Epithelial cell of esophagus (primary cell): ENCODE measurements around the gene HSPA1B.

Experiments used
- DNase-seq: peaks from one replicate; pipeline ENCODE4 v3.0.0; 2010; ENCODE audit warnings: low read depth
- H3K4me3 ChIP-seq: 2 replicates; pipeline ENCODE4 v1.5.1; 2011; ENCODE audit warnings: mild to moderate bottlenecking, low read length, control low read depth
- TF ChIP-seq, protein P1 (sequence below): IDR thresholded peaks from 2 replicates; pipeline ENCODE4 v1.5.1; 2011; ENCODE audit warnings: low read depth, mild to moderate bottlenecking, low read length, control low read depth, inconsistent platforms; ENCODE audit not compliant: insufficient read depth; ENCODE audit errors: missing control alignments

Gene HSPA1B

DNA sequence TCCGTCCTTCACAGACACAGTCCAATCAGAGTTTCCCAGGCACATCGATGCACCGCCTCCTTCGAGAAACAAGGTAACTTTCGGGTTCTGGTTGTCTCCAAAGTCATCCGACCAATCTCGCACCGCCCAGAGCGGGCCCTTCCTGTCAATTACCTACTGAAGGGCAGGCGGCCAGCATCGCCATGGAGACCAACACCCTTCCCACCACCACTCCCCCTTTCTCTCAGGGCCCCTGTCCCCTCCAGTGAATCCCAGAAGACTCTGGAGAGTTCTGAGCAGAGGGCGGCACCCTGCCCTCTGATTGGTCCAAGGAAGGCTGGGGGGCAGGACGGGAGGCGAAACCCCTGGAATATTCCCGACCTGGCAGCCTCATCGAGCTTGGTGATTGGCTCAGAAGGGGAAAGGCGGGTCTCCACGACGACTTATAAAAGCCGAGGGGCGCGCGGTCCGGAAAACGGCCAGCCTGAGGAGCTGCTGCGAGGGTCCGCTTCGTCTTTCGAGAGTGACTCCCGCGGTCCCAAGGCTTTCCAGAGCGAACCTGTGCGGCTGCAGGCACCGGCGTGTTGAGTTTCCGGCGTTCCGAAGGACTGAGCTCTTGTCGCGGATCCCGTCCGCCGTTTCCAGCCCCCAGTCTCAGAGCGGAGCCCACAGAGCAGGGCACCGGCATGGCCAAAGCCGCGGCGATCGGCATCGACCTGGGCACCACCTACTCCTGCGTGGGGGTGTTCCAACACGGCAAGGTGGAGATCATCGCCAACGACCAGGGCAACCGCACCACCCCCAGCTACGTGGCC lies at the start of gene HSPA1B:
Gene HSPA1B, plus strand, starts transcription at position 453 of the 794 bp plus-strand sequence. Its CDS starts 213 bp downstream, at position 666.
- peak within 1 kb of the TSS; percentile 77 for H3K4me3 ChIP-seq
- DNase-seq = peak; percentile 100
- TF ChIP-seq, protein P1, sequence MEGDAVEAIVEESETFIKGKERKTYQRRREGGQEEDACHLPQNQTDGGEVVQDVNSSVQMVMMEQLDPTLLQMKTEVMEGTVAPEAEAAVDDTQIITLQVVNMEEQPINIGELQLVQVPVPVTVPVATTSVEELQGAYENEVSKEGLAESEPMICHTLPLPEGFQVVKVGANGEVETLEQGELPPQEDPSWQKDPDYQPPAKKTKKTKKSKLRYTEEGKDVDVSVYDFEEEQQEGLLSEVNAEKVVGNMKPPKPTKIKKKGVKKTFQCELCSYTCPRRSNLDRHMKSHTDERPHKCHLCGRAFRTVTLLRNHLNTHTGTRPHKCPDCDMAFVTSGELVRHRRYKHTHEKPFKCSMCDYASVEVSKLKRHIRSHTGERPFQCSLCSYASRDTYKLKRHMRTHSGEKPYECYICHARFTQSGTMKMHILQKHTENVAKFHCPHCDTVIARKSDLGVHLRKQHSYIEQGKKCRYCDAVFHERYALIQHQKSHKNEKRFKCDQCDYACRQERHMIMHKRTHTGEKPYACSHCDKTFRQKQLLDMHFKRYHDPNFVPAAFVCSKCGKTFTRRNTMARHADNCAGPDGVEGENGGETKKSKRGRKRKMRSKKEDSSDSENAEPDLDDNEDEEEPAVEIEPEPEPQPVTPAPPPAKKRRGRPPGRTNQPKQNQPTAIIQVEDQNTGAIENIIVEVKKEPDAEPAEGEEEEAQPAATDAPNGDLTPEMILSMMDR = no peak

DNA sequence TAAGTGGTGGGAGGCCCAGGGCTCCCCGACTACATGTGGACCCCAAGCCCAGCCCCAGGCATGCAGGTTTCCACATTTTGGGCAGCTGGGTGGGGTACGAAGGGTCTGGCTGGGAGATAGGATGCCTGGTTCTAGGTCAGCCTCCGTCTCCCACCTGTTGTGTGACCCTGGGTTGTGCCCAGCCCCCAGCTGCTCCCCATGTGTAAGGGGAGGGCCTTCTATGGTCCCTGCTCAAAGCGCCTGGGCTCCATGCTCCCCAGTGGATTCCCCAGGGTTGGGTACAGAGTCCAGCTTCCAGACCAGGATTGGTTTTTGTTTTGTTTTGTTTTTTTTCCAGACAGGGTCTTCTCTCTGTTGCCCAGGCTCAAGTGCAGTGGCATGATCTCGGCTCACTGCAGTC lies 49.3 kb upstream of the HSPA1B start:
- no peak overlapping the region for H3K4me3 ChIP-seq
- DNase-seq = no peak
- TF ChIP-seq, protein P1 = no peak

DNA sequence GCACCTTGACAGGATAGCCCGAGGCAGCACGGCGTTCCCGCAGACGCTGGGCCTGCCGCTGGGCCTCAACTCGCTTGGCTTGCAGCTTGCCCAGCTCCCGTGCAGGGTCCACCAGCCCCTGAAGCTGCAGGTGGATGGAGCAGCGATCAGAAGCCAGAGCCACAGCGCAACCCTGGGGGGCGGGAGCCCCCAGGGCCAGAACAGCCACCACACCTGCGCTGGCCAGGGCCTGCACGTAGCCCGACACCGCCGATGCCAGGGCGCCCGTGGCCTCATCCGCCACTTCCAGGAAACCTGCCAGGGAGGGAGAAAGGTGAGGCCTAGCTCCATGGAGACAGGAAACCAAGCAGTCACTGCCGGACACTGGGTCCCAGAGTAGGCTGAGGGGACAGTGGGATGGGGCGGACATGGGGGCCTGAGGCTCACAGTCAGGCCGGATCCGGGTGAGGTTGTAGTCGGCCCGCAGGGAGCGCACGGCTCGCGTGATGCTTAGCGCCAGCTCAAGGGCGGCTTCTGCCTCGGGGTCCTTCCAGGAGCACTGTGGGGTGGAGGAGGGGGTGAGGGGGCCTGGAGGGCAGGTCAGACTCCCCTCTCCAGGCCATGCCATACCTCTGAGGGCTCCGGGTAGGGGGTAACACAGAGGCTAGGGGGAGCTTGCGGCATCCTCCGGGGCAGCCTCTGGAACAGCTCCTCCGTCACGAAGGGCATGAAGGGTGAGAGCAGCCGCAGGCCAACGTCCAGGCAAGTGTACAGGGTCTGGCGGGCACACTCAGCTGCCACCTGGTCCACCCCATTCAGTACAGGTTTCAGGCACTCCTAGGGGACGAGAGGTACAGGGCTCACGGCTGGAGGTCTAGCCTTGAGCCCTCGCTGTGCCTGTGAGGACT lies 48.3 kb upstream of the HSPA1B start:
- TF ChIP-seq, protein P1 = no peak
- H3K4me3 ChIP-seq = no peak overlapping the region
- DNase-seq = no peak

DNA sequence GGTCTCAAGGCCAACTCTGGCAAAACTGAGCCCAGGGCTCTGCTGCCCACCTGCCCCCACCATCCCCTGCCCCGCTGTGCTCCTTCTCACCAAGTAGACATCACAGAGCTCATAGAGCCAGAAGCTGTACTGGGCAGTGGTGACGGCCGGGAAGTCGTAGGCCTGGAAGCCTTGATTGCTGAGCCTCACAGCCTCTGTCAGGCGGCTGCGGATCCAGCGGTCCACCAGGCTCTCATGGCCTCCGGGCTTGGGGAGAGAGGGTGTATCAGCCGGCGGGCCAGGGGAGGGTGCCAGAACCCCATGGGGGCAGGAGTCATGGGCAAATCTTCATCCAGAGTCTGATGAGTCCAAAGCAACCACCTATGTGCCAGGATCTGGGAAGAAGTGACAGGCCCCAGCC lies 47.6 kb upstream of the HSPA1B start:
- no peak overlapping the region for H3K4me3 ChIP-seq
- no peak for DNase-seq
- TF ChIP-seq, protein P1 = no peak

DNA sequence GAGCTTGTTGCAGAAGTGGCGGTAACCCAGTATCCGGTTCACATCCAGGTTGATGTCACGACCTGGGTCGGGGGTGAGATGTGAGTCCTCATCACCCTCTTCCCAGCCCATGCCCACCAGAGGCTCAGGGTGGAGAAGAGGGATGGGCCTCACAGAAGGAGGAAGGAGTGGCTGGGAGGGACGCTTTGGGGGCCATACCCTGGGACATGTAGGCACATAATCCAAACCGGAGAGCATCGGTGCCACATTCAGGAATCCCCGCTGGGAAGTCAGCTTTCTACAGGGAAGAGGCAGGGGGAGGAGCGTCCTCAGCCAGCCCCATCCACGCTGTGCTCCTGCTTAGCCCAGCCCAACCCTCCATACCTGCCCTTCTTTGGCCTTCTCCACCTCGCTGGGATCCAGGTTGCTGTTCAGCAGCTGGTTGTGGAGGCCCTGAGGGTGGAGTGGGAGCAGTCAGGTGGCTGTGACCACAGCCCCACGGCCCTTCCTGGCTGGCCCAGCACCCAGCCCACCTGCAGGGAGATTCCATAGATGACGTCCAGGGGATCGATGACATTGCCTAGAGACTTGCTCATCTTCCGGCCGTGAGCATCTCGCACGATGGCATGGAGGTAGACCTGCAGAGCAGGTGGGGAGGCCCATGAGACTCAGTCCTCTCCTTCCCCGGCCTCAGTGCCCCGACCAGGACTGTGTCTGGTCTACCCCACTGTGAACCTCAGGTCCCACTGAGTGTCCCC lies 46.9 kb upstream of the HSPA1B start:
- no peak for DNase-seq
- no peak overlapping the region for H3K4me3 ChIP-seq
- TF ChIP-seq, protein P1 = no peak

DNA sequence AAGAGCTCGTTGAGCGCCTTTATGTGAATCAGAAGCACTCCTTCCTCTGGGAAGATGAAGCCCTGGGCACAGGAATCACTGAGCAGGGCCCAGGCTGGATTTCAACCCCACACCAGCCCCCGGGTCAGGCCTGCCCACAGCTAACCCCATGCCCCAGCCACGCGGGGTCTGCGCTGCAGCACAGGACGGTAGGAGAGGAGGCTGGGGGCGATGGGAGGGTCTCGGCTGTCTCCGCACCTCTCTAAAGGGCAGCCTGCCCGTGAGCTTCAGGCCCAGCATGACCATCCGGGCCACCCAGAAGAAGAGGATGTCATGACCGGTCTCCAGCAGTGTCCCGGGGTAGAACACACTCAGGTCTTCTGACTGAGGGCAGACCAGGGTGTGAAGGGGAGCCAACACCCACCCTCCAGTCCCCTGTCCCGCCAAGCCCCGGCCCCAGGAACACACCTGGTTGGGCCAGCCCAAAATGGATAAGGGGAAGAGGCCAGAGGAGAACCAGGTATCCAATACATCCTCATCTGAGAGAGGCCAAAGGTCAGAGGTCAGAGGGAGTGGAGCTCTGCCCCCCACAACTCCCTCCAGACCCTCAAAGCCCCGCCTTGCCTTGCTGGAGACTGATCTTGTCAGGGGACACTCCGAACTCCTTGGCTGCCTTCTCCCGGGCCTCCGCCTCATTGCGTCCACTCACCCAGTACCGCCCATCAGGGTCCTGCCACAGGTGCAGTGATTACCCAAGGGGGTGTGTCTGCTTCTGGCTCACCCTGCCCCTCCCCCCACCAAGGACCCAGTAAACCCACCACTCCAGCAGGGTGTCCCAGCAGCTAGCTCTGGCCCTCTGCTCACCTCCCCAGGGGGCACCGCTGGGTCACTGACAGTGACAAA lies 46.1 kb upstream of the HSPA1B start:
- DNase-seq = no peak
- no peak overlapping the region for H3K4me3 ChIP-seq
- TF ChIP-seq, protein P1 = no peak
